Transverse colon (tissue), 4 donors: ENCODE measurements around the gene WDR27. TPM values are rescaled to one million over a fixed set of nuclear protein-coding genes. Genes with fewer than 3 reads are reported as not detected.

Experiments used
- DNase-seq: peaks from one replicate; pipeline ENCODE4 v3.0.0-alpha.2; 2019
- H3K27ac ChIP-seq, 4 donors: fragments of 200-600 bp; sonication (generic); 2 replicates each; pipeline ENCODE4 v1.5.1; 2016 to 2018; ENCODE audit warnings: inconsistent platforms in 4 of 4
- H3K27me3 ChIP-seq: fragments of 200-600 bp; sonication (generic); 2 replicates; pipeline ENCODE4 v1.5.1; 2017; ENCODE audit warnings: inconsistent platforms
- H3K36me3 ChIP-seq, 4 donors: fragments of 200-600 bp; sonication (generic); 2 replicates each; pipeline ENCODE4 v1.5.1; 2017 to 2019; ENCODE audit warnings: inconsistent platforms in 4 of 4
- H3K4me1 ChIP-seq, 4 donors: fragments of 200-600 bp; sonication (generic); 2 replicates each; pipeline ENCODE4 v1.5.1; 2017 to 2020; ENCODE audit warnings: inconsistent platforms in 4 of 4
- H3K4me3 ChIP-seq, 4 donors: fragments of 200-600 bp; sonication (generic); 1 replicate in 1 of 4; 2 replicates in 3 of 4; pipeline versions ENCODE4 v1.5.1 to v1.6.1; 2017 to 2019; ENCODE audit warnings: inconsistent platforms in 4 of 4
- H3K9me3 ChIP-seq, 2 donors: fragments of 200-600 bp; sonication (generic); 2 replicates each; pipeline ENCODE4 v1.5.1; 2017 to 2019; ENCODE audit warnings: inconsistent platforms in 2 of 2
- CTCF ChIP-seq, 5 experiments: fragments of 200-600 bp in 3 of 5; fragments of 450-650 bp in 2 of 5; sonication (generic) in 3 of 5; IDR thresholded peaks; 1 replicate in 2 of 5; 2 replicates in 3 of 5; pipeline ENCODE4 v1.5.1; 2016 to 2017; ENCODE audit warnings: antibody characterized with exemption in 5 of 5, inconsistent platforms in 3 of 5, mild to moderate bottlenecking in 2 of 5, moderate library complexity in 1 of 5
- EP300 ChIP-seq: sonication (generic); formaldehyde crosslinking; IDR thresholded peaks from one replicate; pipeline ENCODE4 v1.6.1; 2017; ENCODE audit warnings: antibody characterized with exemption, low read depth
- POLR2A ChIP-seq: fragments of 450-650 bp; IDR thresholded peaks from one replicate; pipeline ENCODE4 v1.6.1; 2016; ENCODE audit warnings: antibody characterized with exemption, mild to moderate bottlenecking, moderate library complexity
- POLR2AphosphoS5 ChIP-seq, 3 donors: sonication (generic); formaldehyde crosslinking; IDR thresholded peaks; one replicate each; pipeline ENCODE4 v1.6.1; 2016; ENCODE audit warnings: antibody characterized with exemption in 3 of 3
- WGBS, 2 donors: methylation state at CpG; one replicate each; pipeline ENCODE4 v1.1.5; 2018; ENCODE audit warnings: low coverage in 1 of 2; 5-methylcytosine and 5-hydroxymethylcytosine counted together
- in situ Hi-C, 4 donors: fragments of 200-750 bp; cut with MboI; loops; one replicate each; pipeline versions ENCODE4 v1.15.0 to v1.15.1; 2017; ENCODE audit warnings: low sequenced_read_pairs in 3 of 4, low pct_ligation_motif_present in 1 of 4, low pct_unique_long_range_greater_than_20kb in 1 of 4
- intact Hi-C: fragments of 100-400 bp; cut with DNase I; formaldehyde crosslinking; loops from one replicate; pipeline ENCODE4 v1.15.1; 2023; ENCODE audit warnings: low total_unique reads
- total RNA-seq, 4 donors: library from RNA; depleted of rRNA; stranded (reverse); fragments of >200 nt; gene quantifications; one replicate each; pipeline ENCODE4 v1.1.0, GENCODE V29; 2016

Gene WDR27
- total RNA-seq, 4 donors from 2014 or later: 44.9 to 75.0 (median 57.0) TPM

- H3K4me3 ChIP-seq: no peak overlapping the region
- no peaks in the 10 kb centered on the region for H3K36me3 ChIP-seq
- peaks cover 0 to 4% (median 0%) of the 10 kb centered on the region in 4 donors for H3K4me1 ChIP-seq
- in situ Hi-C loops: no loop called here
- H3K27ac ChIP-seq: no peak overlapping the region
- 83 to 84% methylated on average over 4 to 8 of the region's 8 CpGs for WGBS, 2 donors
- intact Hi-C loops: no loop called here
- H3K9me3 ChIP-seq: no peaks in the 10 kb centered on the region
- no peak for DNase-seq
- no peaks in the 10 kb centered on the region for H3K27me3 ChIP-seq
- no peak for TF ChIP-seq POLR2A
- no peak for TF ChIP-seq POLR2AphosphoS5 (IDR thresholded peaks at IDR 0.05)
- TF ChIP-seq EP300: no peak
- TF ChIP-seq CTCF (IDR thresholded peaks at IDR 0.05): no peak
Measured at GRCh38 chr6:169489563-169490245, 212.1 kb downstream of the WDR27 start.

- in situ Hi-C loops: no loop called here
- intact Hi-C loops: no loop called here
- no peak overlapping the region for H3K4me3 ChIP-seq
- no peaks in the 10 kb centered on the region for H3K36me3 ChIP-seq
- H3K27ac ChIP-seq: no peak overlapping the region
- peaks cover 0 to 4% (median 0%) of the 10 kb centered on the region in 4 donors for H3K4me1 ChIP-seq
- DNase-seq: no peak
- no peaks in the 10 kb centered on the region for H3K27me3 ChIP-seq
- no peaks in the 10 kb centered on the region for H3K9me3 ChIP-seq
- 83 to 89% methylated on average over 1 to 5 of the region's 5 CpGs for WGBS, 2 donors
- TF ChIP-seq POLR2A (no peak), EP300 (no peak), POLR2AphosphoS5 (IDR thresholded peaks at IDR 0.05) (no peak), CTCF (IDR thresholded peaks at IDR 0.05) (no peak)
Measured at GRCh38 chr6:169487579-169488436, 214.0 kb downstream of the WDR27 start.

GRCh38 chr6:169479783-169480495, 221.9 kb downstream of the WDR27 start:
- intact Hi-C loops (no loop called here), in situ Hi-C loops (no loop called here)
- Histone ChIP-seq H3K36me3 (no peaks in the 10 kb centered on the region), H3K27ac (no peak overlapping the region), H3K4me1 (no peaks in the 10 kb centered on the region), H3K4me3 (no peak overlapping the region), H3K9me3 (peaks cover 3 to 4% of the 10 kb centered on the region in 2 donors), H3K27me3 (no peaks in the 10 kb centered on the region)
- no peak for TF ChIP-seq EP300
- no peak for DNase-seq
- WGBS, 2 donors: 96 to 100% methylated on average over 2 to 32 of the region's 34 CpGs

- intact Hi-C loops (no loop called here), in situ Hi-C loops (no loop called here)
- Histone ChIP-seq H3K36me3 (no peaks in the 10 kb centered on the region), H3K4me1 (no peaks in the 10 kb centered on the region), H3K9me3 (peaks cover 3 to 11% of the 10 kb centered on the region in 2 donors), H3K27ac (no peak overlapping the region), H3K4me3 (no peak overlapping the region), H3K27me3 (no peaks in the 10 kb centered on the region)
- no peak for DNase-seq
- WGBS, 2 donors: 62 to 93% methylated on average over 1 of the region's 1 CpG
- TF ChIP-seq POLR2A (no peak), POLR2AphosphoS5 (IDR thresholded peaks at IDR 0.05) (no peak), EP300 (no peak), CTCF (IDR thresholded peaks at IDR 0.05) (no peak)
Measured at GRCh38 chr6:169474362-169474761, 227.5 kb downstream of the WDR27 start.
